GM18505 (cell line): Measurements from ENCODE around the gene PTPRG.

Source experiments
- ATAC-seq: cut with Tn5 transposase; IDR thresholded peaks from one replicate; pipeline ENCODE4 v1.9.1; 2021; ENCODE audit not compliant: unreplicated experiment
- POLR2A ChIP-seq: IDR thresholded peaks from 4 replicates; pipeline ENCODE4 v1.6.1; 2011; ENCODE audit warnings: borderline replicate concordance; ENCODE audit not compliant: insufficient read depth, insufficient read length; ENCODE audit errors: extremely low read depth

The PTPRG gene

DNA sequence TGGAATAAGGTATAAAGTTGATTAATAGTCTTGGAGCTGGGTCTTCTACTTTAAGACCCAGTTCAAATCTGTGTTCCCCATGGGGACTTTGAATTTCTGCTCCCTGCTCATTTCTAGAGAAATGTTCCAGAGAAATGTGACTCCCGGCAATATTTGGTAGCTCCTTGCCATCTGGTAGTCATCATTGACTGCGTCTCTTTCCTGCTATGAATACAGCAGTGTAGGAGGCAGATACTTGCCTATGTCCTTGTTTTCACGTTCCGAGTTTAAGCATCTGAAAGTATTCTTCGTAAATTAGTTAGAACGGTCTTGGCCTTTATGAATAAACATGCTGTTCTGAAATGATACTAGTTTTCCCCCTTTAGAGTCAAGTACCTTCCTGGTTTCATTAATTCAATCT, 352.9 kb downstream of the PTPRG start:
- no peak for TF ChIP-seq POLR2A
- no peak for ATAC-seq

DNA sequence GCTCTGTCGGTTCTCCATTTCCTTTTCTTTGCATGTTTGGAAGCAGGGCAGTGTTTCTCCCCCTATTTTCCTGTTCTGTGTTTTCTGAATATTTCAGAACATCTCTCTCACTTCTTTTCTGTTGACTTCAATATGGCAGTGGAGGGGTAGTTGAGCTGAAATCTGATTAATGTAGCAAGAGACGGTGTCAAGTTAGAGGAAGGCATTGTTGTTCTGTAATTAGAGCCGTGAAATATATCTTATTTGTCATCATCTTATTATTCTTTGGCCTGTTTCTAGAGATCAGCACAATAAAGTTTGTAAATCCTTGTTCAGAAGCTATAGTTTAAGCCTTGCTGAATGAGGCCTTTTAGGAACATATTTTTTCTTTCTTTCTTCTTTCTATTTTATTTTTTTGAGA, 353.9 kb downstream of the PTPRG start:
- TF ChIP-seq POLR2A, result no peak
- ATAC-seq, result no peak

DNA sequence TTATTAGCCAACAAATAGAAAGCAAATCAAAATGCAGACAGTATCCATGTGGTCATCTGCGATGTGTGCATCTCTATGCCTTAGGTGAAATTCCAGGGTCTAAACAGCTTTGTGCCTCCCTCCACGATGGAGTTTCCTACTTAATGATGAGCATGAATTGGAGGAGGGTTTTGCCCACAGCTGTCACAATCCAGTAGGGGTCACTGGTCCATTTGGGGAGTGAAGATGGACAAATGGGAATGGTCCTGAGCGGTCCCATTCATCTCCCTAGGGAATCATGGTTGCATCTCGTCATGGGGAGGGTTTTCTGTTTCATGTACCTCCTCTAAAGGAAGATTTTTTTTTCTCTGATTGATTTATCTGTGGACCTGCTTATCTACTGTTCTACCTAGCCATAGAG, 358.0 kb downstream of the PTPRG start:
- TF ChIP-seq POLR2A, result no peak
- ATAC-seq, result no peak

DNA sequence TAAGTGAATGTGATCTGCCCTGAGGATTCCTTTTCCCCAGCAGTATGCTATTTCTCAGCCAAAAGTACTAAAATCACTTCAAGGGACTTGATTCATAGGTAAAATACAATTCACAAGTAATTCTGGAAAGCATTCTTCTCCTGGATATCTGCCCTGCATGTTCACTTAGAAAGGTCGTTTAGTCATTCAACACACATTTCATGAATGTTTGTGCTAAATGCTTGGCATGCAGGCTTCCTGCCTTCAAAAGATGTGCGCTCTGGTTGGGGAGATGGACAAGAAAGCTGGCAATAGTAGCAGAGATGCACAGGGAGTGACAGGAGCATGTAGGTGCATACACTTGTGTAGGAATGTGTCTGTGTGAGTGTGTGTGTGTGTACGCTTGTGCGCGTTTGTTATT, 360.7 kb downstream of the PTPRG start:
- ATAC-seq, result no peak
- TF ChIP-seq POLR2A, result no peak

DNA sequence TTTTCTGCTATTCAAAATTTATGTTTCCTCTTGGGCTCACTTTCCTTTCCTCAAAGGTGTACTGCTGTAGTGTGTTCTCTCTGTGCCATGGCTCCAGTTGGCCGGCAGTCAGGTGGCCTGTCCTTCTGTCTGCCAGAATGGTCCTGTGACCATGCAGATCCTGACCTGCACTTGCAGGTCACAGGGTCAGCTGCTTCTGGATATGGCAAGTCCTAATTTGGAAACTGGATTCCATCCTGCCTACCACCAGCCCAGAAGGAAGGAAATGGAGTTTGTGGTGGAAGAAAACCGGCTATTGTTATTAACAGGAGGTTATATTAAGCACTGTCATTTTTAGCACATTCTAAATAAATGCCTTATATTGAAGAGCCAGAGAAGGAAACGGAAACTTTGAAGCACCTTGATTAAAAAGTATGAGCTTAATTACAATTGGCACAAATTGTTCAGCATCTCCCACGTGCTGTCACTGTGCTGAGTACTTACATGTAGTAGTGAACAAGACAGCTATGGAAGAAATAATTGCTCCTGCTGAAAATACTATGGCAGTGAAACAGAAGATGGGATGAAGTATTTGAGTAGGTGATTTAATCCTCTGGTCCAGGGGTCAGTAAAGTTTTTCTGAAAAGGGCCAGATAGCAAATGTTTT, 362.8 kb downstream of the PTPRG start:
- TF ChIP-seq POLR2A, result no peak
- no peak for ATAC-seq

DNA sequence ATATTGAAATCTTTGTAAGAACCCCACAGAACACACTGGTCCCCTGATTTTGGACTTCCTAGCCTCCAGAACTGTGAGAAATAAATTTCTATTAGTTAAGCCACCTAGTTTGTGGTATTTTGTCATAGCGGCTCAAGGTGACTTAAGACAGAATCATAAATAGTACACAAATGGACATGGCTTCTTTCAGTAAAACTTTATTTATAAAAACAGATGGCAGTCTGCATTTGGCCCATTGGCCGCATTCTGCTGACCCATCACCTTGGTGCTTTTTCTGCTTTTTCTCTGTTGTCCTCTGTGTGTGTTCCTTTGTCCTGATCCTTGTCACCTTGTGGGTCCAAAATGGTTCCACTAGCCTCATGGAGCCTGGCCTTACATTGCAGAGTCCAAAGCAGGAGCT, 363.6 kb downstream of the PTPRG start:
- no peak for ATAC-seq
- no peak for TF ChIP-seq POLR2A

DNA sequence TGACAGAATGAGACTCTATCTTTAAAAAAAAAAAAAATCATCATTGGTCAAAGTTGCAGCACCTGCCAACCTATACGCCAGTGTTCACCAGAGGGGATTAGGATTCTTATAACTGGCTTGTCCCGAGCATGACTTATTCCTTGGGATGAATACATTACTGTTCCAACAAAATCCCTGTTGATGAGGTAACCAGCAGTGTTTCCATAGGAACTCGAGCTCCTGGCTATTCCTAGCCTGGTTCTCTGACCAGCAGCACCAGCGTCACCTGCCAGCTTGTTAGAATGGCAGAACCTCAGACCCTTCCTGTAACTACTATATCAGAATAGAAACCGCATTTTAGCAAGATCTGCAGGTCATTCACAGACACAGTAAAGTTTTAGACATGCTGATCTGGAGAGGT, 364.4 kb downstream of the PTPRG start:
- ATAC-seq, result no peak
- TF ChIP-seq POLR2A, result no peak

DNA sequence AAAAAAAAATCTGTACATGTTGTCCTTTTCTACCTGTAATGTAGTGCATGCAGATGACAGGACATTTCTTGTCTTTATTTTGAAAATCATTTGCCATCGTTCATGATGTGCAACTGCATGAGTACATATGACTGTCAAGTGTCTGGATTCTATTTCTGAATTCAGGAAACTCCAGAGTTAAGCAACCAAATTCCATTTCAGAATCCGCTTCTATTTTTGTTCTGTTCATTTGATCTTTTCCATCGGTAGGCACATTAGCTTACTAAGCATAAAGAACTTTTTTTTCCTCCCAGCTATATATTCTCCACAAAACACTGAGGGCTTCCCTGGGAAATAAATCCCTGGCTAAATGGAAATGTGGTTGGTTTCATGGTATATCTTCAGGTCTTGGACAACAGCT, 365.6 kb downstream of the PTPRG start:
- ATAC-seq, result no peak
- no peak for TF ChIP-seq POLR2A

DNA sequence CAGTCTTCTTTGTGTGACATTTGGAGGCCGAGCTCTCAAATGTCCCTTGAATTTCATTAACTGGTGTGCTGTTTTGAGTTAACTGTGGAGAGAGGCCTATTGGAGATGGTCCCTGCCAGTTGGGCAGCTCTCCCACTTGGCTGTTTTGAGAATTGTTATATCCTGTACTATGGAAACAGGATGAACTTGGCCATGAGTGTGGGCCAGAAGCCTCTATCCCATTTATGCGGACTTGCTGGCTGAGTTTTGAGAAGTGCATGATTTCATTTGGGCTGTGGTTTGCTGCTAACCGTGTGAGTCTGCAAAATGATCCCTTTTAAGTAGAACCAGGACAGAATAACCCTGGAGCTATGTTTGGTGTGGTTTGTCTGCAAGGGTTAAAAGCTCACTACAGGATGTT, 366.0 kb downstream of the PTPRG start:
- TF ChIP-seq POLR2A, result no peak
- ATAC-seq, result no peak

DNA sequence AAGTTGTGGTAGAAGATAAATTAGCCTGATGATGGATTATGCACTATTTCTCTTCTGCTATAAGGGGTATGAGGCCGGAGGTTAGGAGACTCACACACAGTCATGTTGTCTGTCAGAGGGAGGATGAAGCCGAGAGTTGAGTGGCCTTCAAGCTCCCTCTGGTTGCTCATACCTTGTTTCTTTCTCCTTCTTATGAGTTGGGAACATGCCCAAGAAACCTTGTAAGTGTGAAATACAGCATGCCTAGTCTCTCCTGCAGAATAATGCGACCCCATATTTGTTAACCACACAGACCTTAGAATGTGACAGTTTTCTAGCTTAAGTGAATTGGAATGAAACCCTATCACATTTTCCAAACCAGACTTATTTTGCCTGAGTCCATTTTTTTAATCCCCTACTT, 366.7 kb downstream of the PTPRG start:
- no peak for TF ChIP-seq POLR2A
- ATAC-seq, result no peak

DNA sequence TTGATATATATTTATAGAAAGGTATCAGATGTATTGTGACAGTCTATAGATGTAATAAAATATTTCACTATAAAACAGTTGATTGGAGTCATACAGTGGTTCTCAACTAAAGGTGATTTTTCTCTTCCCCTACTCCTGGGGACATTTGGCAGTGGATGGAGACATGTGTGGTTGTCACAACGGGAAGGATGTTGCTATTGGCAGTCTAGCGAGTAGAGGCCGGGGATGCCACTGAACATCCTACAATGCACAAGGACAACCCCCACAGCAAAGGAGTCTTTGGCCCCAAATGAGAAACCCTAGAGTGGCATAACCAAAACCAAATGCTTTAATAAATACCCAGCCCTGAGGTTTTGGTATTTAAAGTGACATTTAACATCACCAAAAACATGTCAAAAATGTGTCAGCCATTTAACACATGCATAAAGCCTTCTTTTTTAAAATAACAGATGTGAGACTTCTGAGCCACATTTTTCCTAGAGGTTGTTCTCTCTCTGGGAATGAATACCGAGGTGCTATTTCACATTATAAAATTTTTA, 367.5 kb downstream of the PTPRG start:
- no peak for ATAC-seq

DNA sequence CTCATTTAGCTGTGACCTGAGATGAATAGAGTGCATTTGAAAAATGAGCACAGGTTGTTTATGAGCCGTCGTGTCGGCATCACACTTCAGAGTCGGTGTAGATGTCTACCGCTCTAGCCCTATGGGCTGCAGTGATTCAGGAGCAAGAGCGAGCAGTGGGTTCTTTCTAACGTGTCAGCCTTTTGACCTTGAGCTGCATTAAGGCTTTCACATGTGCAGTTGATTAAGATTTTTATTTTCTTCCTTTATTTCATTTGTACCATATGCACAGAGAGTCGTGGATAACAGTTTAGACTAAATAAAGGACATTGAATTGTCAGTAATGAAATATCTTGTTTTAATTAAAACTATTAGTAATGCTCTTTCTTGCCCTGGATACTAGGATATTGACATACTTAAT, 368.2 kb downstream of the PTPRG start:
- no peak for ATAC-seq
- TF ChIP-seq POLR2A, result no peak

More for the DNA sequence above, 367.5 kb downstream of the PTPRG start:
- no peak for TF ChIP-seq POLR2A

DNA sequence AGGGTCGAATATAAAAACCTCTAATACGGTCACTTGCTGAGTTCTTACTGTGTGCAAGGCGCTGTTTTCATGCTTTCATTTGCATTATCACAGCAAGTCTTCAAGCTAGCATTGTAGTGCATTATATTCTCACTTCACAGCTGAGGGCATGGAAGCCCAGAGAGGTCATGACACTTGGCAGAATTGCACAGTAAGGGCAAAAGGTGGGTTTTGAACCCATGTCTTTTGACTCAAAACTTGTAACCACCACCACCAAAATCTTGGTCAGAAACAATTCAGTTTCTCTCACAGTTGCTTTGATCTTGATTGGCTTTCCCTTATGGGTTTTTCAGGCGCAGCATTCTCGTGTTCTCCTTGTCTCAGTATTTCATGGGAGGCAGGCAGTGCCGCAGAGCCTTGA, 371.1 kb downstream of the PTPRG start:
- no peak for TF ChIP-seq POLR2A
- no peak for ATAC-seq

DNA sequence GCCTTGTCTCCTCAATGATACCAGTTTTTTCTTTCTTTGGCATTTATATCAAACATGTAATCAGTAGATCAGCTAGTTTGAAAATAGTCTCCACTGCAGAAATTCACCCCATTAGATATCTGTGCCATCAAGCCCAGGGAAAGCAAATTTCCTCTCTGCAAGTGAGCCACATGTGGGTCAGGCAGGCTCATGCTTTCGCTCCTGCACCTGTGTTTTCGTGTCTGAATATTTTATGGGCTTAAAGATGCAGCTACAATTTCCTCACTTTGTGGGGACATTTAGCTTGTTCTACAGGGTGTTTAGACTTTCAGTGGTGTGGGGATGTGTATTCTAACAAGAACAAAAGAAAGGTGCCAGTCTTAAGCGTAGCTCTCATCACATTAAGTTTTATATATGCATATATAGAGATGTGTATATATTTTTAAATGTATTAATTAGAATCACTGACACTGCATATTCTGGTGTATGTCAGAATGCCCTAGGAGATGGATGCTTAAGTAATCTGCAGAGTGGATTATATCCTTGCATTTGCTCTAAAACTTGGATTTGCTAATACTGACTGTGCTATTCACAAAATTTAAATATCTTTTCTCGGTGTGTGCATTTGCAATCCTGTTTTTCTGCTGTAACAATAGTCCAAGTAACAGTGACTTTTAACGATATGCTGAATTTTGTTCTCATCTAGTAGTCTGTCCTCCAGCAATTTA, 372.6 kb downstream of the PTPRG start:
- TF ChIP-seq POLR2A, result no peak

More for the DNA sequence above, 372.6 kb downstream of the PTPRG start:
- no peak for ATAC-seq
